K562 (cell line): ENCODE data around the gene PTPRF. TPM values are rescaled to one million over a fixed set of nuclear protein-coding genes. Genes with fewer than 3 reads are reported as not detected.

ENCODE experiments used
- CBFA2T3 ChIP-seq: fragments of 450-650 bp; IDR thresholded peaks from 2 replicates; pipeline ENCODE4 v1.6.1; 2017
- CHD2 ChIP-seq: IDR thresholded peaks from 2 replicates; pipeline ENCODE4 v1.6.1; 2011; ENCODE audit warnings: low read depth, low read length
- CSDE1 ChIP-seq, 2 experiments: fragments of 450-650 bp; IDR thresholded peaks; 2 replicates each; pipeline ENCODE4 v1.6.1; 2016; ENCODE audit warnings: mild to moderate bottlenecking in 1 of 2
- HMG20B ChIP-seq: fragments of 250-450 bp; sonication (Bioruptor Pico); IDR thresholded peaks from 2 replicates; pipeline ENCODE4 v1.5.0; 2021; ENCODE audit warnings: mild to moderate bottlenecking
- HNRNPLL ChIP-seq: fragments of 200-400 bp; formaldehyde crosslinking; IDR thresholded peaks from 2 replicates; pipeline ENCODE4 v1.6.1; 2017; ENCODE audit warnings: low read length, low read depth, mild to moderate bottlenecking; ENCODE audit not compliant: poor library complexity, severe bottlenecking
- KDM2B ChIP-seq: fragments of 250-450 bp; sonication (Bioruptor Pico); IDR thresholded peaks from 2 replicates; pipeline ENCODE4 v1.8.0; 2021; ENCODE audit warnings: mild to moderate bottlenecking, moderate library complexity
- MAFG ChIP-seq: fragments of 450-650 bp; conservative IDR thresholded peaks from 2 replicates; pipeline ENCODE4 v1.6.1; 2016; ENCODE audit warnings: missing genetic modification characterization, missing compliant biosample characterization
- NCOA1 ChIP-seq: fragments of 450-650 bp; IDR thresholded peaks from 2 replicates; pipeline ENCODE4 v1.6.1; 2016; ENCODE audit warnings: low read depth
- RERE ChIP-seq: sonication (generic); formaldehyde crosslinking; IDR thresholded peaks from 2 replicates; pipeline ENCODE4 v1.8.0; 2023; ENCODE audit warnings: missing genetic modification reagents, mild to moderate bottlenecking, borderline replicate concordance
- SMC3 ChIP-seq: conservative IDR thresholded peaks from 2 replicates; pipeline ENCODE4 v1.6.1; 2011; ENCODE audit warnings: low read depth, low read length, improper control_type of control experiment; ENCODE audit not compliant: insufficient read depth
- ZNF143 ChIP-seq: sonication (generic); formaldehyde crosslinking; IDR thresholded peaks from 2 replicates; pipeline ENCODE4 v1.9.0; 2022; ENCODE audit warnings: mild to moderate bottlenecking, missing genetic modification reagents
- polyA plus RNA-seq, 8 experiments: library from polyadenylated mRNA; depleted of rRNA in 4 of 8; stranded (reverse) in 5 of 8; unstranded in 3 of 8; fragments of >200 nt; fragmentation: Nextera tagmentation in 2 of 8; fragmentation: Illumina TruSeq in 1 of 8; extraction: Ambion mirVana in 2 of 8; extraction: Trizol in 1 of 8; gene quantifications; 2 replicates each; pipeline versions ENCODE4 v1.2.1 to v1.2.3, GENCODE V29; 2011 to 2014; ENCODE audit warnings: inconsistent platforms in 1 of 8, missing spikeins in 1 of 8
- total RNA-seq, 7 experiments: library from RNA; depleted of rRNA in 6 of 7; stranded (reverse); fragments of >200 nt in 6 of 7; fragmentation: Illumina TruSeq in 2 of 7; extraction: Trizol in 2 of 7; gene quantifications; 2 replicates each; pipeline versions ENCODE4 v1.2.1 to v1.2.3, GENCODE V29; 2011 to 2021; ENCODE audit warnings: low replicate concordance in 1 of 7
- TF ChIP-seq, protein P1 (sequence below): fragments of 450-650 bp; IDR thresholded peaks from 2 replicates; pipeline ENCODE4 v1.6.1; 2016; ENCODE audit warnings: missing biosample characterization, missing genetic modification characterization
- TF ChIP-seq, protein P2 (sequence below): fragments of 200-800 bp; sonication (Bioruptor generic); IDR thresholded peaks from 2 replicates; pipeline ENCODE4 v1.6.1; 2017; ENCODE audit warnings: missing genetic modification characterization, missing compliant biosample characterization

The PTPRF gene
- total and polyA plus RNA-seq, 9 of the 15 experiments (the other 6 are each of a cell fraction or from before 2014, with no cell fraction given), result 0.13 to 4.3 (median 1.1) TPM

DNA sequence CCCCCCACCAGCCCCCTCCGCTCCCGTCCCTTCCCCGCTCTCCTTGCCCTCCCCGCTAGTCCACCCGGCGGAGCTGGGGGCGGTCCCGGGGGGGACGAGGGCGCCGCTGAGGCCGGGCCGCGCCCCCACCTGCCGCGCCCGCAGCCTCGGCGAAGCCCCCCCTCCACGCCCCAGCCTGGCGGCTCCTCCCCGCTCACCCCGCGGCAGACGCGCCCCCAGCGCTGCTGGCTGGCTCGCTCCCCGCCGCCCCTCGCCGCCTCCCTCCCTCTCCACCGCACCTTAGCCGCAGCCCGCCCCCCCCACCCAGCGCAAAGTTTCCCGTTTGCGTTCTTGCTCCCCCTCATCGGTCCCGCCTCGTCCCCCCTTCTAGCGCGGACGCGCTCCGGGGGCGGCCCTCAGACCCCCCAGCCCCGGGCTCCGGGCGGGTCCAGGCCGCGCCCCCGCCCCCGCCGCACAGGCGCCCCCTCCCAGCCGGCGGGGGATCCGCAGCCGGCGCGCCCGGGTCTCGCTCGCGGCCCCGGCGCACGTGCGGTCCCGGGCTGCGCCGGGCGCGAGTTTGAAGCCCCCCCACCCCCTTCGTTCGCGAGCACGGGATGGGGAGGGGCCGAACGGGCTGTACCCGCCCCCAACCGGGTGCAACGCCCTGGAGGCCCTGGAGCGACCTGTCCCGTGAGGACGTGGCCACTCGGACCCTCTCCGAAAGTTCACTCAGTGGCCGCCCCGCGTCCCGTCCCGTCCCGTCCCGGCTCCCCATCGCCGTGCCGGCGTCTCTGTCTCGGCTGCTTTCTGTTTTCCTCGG is 623 bp downstream of the PTPRF start (continued):
- TF ChIP-seq SMC3 (no peak), KDM2B (CRISPR knock-in tag) (peak; percentile 63; the same call in 1 of the 2 replicates), ZNF143 (CRISPR knock-in tag) (no peak), HMG20B (no peak), RERE (CRISPR knock-in tag) (no peak), HNRNPLL (no peak), CHD2 (no peak), CBFA2T3 (no peak), MAFG (tag) (no peak), NCOA1 (no peak), CSDE1 (IDR thresholded peaks at IDR 0.05) (no peak)
- TF ChIP-seq, protein P1, sequence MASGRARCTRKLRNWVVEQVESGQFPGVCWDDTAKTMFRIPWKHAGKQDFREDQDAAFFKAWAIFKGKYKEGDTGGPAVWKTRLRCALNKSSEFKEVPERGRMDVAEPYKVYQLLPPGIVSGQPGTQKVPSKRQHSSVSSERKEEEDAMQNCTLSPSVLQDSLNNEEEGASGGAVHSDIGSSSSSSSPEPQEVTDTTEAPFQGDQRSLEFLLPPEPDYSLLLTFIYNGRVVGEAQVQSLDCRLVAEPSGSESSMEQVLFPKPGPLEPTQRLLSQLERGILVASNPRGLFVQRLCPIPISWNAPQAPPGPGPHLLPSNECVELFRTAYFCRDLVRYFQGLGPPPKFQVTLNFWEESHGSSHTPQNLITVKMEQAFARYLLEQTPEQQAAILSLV (tag), result no peak
- TF ChIP-seq, protein P2, sequence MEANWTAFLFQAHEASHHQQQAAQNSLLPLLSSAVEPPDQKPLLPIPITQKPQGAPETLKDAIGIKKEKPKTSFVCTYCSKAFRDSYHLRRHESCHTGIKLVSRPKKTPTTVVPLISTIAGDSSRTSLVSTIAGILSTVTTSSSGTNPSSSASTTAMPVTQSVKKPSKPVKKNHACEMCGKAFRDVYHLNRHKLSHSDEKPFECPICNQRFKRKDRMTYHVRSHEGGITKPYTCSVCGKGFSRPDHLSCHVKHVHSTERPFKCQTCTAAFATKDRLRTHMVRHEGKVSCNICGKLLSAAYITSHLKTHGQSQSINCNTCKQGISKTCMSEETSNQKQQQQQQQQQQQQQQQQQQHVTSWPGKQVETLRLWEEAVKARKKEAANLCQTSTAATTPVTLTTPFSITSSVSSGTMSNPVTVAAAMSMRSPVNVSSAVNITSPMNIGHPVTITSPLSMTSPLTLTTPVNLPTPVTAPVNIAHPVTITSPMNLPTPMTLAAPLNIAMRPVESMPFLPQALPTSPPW, result peak; percentile 43
